Adipose tissue (tissue), 3 donors: ENCODE data around the gene RBM34. TPM values are rescaled to one million over a fixed set of nuclear protein-coding genes. Genes with fewer than 3 reads are reported as not detected.

Source experiments
- polyA plus RNA-seq, 3 donors: library from polyadenylated mRNA; stranded (reverse); fragments of 200-250 nt; gene quantifications; one replicate each; pipeline ENCODE4 v1.2.3, GENCODE V29; 2013
- donor health status: healthy with polysubstance abuse.
- donor health status: Bipolar disorder and iron deficiency.
- donor health status: healthy.

Gene RBM34
- polyA plus RNA-seq, 3 donors = 26.0 to 61.9 (median 46.0) TPM

Other genes with a start within 250 kb of the RBM34 start
- 10 to 100 TPM; 59.3 to 82.1 (median 59.6) TPM for gene TOMM20, start 32.4 kb downstream of the RBM34 start, polyA plus RNA-seq
- 10 to 100 TPM in 2 of 3 donors, 1 to 10 TPM in 1; 7.1 to 16.1 (median 11.5) TPM for gene ARID4B, start 166.9 kb upstream of the RBM34 start, polyA plus RNA-seq
- 10 to 100 TPM in 2 of 3 donors, 1 to 10 TPM in 1; 8.5 to 26.1 (median 14.4) TPM for gene GGPS1, start 167.3 kb upstream of the RBM34 start, polyA plus RNA-seq
- 10 to 100 TPM in 2 of 3 donors, 1 to 10 TPM in 1; 9.5 to 22.4 (median 12.2) TPM for gene TBCE, start 206.2 kb upstream of the RBM34 start, polyA plus RNA-seq